NCI-H1105 (cell line): ENCODE data around the gene ERBB4.

Experiments
- DNase-seq: peaks from one replicate; lab custom pipeline; 2025; lab: John Stamatoyannopoulos, UW

ERBB4 gene

DNA sequence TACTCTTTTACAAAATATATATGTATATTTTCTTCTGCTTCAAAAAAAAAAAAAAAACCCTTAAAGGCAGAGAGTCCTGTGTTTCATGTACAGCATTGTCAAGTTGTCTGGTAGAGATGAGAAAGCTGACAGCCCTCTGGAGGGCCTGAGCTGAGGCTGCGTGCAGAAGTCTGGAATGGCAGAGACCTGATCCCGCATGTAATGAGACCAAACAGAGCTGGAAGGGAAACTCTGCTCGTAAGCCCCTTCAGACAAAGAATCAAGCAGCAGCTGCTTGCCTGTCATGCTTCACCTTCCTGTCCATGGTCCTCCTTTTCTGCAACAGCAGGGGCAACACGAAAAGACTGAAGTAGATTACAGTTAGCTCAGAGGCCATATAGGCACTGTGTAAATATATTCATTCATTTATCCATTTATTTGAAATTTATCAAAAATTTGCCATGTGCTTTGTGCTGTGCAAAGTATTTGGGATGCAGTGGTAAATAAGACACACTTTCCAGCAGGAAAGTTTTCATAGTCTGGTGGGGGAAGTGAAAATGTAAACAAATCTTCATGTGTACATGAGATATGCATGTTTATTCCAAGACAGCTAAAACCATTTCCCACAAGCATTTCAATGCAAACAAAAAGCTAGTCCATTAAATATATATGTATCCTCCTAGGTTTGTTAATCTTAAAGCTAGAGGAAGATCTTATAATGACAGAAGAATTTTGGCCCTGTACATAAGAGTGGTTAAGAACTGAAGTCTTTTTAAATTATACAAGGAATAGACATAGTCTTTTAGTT is 1069.5 kb downstream of the ERBB4 start:
- no peak for DNase-seq

DNA sequence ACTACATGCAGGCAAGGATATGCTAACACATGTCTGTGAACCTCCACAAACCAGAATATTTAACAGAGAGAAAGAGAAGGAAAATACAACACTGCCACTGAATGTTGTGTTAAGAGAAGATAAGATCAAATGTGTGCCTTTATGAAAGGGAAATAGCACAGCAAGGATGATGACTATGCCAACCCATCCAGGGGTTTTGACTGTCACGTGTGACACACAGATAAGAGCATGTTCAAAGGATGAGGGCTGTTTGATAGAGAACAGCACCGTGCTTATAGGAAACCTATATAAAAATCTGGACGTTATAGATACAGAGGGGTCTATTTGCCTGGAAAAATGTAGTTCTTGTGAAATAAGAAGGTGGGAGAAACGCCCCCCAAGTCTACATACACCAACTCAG is 1070.4 kb downstream of the ERBB4 start:
- DNase-seq: no peak

DNA sequence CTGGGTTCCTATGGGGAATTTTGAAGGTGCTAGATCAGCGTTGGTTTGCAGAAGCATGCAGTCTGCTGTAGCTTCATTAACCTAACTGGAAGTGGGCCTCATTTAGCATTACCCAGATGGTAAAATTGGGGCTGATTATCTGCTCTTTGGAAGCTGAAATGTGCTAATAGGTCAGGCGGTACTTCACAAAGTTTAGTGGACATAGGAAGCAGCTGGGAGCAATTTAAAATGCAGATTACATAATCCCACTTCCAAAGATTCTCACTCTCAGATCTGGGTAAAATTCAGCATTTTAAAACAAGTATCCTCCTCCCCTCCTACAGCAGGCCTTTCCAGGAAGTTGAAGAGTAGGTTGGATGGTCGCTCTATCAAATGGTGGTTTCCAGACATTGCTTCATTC is 1075.2 kb downstream of the ERBB4 start:
- DNase-seq: no peak

DNA sequence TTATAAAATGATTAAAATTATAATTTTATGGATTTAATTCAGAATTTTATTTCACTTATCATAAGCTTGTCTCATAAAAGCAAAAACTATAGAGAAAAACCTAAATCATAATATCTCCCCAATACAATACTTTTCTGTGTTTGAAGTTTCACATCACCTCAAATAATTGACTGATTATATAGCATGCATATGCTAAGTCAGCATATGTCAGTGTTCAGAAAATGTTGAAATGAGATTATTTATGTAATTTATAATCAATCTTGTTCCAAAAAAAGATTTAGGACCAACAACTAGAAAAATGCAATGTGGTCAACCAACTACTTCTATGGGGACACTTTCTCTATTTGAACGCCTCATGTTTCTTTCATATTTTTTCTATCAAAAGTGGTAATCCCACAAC is 1079.6 kb downstream of the ERBB4 start:
- no peak for DNase-seq

DNA sequence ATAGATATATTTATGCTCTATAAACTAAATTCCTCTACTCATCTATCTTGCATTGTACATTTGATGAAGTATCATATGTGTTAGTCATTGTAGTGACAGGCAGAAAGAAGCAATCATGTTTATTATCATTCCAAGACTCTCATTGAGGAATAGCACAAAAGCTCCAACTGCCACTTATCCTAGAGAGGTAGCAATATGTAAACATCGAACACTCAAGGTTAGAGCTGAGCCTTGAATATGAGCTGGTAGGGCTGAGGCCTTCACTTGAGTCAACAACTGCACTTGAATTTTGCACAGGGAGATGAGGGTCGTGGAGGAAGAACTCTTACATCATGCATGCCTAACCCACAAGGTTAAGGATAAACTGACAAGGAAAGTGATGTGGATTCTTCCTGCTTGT is 1081.3 kb downstream of the ERBB4 start:
- DNase-seq: no peak

DNA sequence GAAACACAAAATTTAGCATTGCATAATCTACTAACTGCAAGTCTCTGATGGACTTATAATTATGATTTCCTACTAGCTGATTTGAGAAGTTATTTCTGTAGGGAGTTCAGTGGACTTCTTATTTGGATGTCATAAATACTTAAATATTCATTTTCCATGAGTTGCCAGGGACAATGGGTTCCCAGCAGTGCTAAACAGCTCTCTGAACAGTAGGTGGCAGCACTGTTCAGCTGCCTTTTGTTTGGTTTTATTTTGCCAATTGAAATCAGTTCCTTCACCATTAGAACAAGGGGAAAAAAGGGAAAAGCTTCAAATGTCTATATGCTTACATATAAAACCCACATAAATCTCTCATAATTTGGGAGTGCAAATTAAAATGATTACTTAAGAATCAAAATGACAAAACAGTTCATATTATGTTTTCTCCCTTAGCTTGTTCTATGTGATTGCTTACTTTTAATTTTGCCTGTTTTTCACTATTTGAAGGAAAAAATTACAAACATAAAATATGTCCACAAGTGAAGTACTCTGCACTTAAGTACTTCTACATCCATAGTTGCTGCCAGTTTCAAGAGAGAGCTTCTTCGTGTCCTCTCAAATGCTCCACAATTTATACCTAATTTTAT is 1083.3 kb downstream of the ERBB4 start:
- peak; percentile 57 for DNase-seq

DNA sequence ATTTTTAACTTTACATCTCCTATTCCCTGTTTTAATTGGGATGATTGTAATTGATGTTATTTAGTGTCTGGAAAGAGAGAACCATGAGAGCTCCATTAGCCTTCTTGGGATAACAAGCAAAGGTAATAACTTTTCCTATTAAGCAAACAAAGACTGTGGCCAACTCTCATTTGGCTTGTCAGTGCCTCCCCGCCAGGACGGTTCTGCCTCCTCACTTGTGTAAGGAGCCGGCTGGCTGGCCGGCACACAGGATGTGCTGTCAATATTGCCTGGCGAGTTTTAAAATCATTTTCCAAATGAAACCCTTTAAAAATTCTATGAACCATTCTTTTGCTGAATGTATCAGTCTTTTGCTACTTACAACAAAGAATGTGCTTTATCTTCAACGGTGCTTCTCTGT is 1083.9 kb downstream of the ERBB4 start:
- DNase-seq: peak; percentile 67

DNA sequence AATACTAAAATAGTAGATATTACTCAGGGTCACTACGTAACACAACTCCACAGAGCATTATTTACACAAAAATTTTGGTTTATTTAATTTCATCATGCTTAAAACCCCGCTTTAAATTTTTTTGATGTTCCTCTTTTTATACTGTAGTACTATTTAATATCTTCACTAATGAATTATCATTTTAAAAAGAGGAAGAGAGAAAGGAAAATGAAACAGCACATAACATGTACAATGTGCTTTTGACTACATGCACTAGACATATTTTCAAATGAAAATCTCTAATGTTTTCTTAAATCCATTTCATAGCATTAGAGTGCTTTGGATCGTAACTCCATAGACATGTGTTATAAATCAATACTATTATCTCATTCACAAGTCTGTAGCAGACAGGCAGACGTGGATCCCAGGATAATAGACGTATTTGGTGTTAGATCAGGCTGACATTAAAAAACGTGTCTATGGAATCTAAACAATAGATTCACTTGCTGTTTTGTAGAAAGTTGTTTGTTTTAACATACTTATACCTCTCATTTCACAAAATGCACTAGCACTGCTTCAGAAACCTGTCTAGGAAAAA is 1085.2 kb downstream of the ERBB4 start:
- no peak for DNase-seq

DNA sequence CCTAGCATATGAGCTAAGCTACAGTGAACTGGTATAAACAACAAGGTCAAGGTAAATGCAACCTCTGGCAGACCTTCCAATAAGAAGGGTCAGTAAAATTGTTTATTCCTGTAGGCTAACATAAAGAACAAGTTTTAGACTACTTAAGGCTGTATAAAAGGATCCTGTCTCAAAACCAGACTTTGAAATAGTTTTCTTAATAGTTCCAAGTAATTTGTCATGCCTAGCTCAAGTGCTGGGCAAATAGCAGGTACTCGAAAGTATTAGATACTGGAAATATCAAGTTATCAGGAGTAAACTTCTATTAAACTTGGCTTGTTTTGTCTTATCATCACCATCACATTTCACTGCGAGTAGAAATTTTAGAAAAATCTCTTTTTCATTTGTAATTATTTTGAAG is 1087.0 kb downstream of the ERBB4 start:
- DNase-seq: no peak

DNA sequence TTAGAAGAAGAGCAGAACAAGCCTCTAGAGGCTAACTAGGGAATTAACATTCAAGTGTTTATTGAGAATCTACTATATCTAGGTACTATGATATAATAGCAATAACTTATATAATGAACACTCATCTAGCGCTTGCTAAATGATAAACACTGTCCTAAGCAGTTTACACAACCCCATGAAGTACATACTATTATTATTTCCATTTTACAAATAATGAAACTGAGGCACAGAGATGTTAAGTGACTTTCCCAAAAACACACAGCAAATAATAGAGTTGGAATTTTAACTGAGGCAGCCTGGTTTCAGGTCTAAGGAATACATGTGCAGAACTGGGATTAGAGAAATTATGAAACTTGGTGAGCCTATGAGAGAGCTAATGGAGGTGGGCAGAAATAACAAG is 1088.8 kb downstream of the ERBB4 start:
- no peak for DNase-seq

DNA sequence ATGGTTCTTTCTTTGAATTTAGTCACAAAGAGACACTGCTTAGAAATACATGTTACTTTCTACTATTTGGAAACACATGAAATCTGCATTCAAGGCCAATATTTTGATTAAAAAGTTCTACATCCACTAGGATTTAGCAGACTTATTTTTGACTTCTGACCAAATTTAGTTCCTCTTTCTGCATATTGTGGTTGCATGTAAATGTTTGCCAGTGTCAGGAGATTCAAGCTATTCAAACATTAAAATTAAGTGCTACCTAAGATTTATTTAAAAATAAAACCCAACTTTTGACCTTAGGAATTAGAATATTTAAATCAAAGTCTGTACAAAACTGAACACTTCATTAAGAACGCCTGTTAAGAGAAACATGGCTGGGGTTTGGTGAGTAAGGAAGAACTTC is 1091.1 kb downstream of the ERBB4 start:
- no peak for DNase-seq

DNA sequence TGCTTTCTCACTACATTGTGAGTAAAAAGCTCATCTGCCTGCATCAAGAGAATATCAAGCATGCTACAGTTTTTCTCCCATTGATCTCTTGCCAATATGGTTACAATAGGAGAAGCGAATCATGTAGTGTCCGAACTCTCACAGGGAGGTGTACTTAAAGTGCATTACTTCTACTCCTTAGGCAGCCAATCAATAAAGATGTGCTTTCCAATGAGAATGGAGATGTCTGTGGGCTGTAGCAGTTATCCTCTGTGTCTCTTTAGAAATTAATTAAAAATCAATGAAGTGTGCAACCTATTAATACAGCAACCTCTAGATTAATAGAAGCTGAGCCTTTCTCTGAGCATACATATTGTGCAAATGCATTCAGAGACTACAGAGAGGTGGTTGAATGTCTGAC is 1098.5 kb downstream of the ERBB4 start:
- DNase-seq: no peak

DNA sequence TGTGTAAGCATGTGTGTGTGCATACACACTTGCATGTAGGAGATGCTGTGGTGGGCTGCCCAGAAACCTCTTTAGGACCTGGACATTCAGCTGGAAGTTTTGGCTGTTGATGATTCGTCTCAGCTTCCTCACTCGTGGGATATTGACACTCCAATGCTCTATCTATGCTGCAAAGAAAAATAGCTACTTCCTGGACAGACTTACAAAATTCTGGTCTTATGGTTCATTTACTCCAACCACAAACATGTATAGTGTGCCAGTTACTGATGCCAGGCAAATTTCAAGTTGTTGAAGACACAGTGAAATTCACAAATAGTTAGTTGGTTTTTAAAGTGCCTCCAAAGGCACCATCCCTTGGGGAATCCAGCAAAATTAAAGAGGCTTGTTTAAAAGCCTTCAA is 1099.6 kb downstream of the ERBB4 start:
- DNase-seq: no peak

DNA sequence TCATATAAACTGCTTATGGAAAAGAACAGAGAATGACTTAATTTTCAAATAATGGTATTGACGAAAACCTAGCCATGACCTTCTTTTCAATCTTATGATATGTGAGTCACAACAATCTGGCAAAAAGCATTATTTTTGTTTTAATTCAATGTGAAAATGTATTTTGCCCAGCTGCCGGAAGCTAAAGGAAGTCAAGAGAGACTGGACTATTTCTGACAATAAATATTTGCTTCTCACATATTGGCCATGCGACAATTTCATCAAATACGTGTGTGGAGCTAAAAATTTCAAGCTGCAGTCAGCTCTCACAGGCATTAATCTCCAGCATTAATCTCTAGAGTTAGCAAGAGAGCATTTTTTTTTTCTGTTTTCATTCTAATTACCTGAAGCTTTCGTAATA is 1101.2 kb downstream of the ERBB4 start:
- no peak for DNase-seq

DNA sequence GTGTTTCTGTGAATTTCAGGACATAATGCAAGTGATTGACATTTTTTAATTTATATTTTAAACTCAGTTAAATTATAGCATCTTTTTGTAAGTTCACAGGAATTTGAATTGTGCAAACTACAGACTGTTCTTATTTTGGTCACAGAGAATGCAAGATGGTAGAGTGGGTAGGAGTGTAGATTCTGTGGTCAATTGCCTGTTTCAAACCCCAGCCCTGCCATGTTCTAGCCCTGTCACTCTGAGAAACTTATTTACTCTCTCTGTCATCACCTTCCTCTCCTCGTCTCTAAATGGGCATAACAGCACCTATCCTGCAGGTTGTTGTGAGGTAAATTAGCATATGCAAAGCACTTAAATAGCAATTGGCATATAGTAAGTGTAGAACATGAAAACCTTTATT is 1102.4 kb downstream of the ERBB4 start:
- DNase-seq: no peak

DNA sequence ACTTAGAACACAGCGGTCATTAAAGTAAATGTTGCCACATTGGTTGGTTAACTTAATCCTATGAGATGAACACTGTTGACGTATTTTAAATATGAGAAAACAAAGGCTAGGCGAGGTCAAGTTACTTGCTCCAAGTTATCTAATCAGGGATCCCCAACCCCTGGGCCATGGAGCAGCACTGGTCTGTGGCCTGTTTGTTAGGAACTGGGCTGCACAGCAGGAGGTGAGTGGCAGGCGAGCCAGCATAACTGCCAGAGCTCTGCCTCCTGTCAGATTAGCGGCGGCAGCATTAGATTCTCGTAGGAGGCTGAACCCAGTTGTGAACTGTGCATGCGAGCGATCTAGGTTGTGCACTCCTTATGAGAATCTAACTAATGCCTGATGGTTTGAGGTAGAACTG is 1103.3 kb downstream of the ERBB4 start:
- DNase-seq: no peak

DNA sequence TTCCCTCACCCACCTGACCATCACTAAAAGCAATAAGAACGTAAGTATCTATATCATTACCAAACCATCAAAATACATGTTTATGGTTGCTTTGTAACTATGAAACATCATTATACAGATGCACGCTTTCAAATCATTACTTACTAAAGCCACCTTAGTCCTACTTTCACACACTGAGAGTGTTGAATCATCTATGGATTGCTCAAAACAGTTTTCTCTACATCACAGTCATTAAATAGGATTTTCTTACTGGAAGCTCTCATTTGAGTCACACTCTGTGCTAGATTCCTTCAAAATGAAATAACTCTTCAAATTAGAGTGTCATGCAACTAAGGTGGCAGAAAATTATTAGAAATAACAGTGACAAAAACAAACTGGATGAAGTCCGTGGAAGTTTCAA is 1103.8 kb downstream of the ERBB4 start:
- no peak for DNase-seq

DNA sequence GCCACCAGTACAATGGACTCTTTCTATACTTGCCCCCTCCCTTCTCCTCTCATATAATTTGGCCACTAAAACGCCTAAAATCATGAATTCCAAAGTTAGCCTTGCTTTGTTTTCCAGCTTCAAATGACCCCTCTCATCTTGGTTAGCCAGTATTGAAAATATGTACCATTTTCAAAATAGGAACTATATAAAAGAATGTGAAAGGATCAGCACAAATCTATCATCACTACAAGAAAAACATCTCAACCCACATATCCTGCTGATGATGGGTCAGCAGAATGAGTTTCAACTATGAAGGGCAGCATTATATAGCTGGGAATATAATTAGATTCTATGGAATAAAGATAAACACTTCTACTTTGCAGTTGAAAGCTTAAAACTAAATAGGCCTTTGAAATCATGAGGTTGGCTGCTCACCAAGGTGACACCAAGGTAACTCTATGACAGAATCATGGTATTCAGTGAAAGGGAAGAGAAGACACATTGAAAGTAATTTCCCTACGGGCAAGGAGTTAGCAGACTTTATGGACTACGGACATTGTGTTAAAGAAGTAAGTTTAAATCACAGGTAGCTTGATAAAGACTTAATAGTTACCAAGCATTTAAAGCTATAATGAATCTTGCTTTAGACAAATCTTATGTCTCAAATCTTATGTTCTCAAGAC is 1109.2 kb downstream of the ERBB4 start:
- no peak for DNase-seq

DNA sequence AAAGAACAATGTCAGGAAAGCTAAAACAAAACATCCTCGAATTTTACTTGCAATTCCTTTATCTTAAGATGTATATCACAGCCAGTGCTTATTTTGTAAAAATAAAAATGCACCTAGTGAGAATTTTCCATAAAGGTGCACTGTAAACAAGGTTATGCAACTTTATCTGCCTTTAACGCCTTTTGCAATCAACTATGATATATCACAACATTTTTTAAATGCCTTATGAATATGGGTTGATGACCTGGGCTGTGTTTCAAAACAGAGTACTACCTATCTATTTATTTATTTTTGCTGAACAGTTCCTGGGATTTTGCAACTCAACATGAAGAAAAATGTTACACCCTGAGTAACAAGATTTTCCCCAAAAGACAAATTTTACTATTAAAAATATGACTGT is 1112.4 kb downstream of the ERBB4 start:
- no peak for DNase-seq

DNA sequence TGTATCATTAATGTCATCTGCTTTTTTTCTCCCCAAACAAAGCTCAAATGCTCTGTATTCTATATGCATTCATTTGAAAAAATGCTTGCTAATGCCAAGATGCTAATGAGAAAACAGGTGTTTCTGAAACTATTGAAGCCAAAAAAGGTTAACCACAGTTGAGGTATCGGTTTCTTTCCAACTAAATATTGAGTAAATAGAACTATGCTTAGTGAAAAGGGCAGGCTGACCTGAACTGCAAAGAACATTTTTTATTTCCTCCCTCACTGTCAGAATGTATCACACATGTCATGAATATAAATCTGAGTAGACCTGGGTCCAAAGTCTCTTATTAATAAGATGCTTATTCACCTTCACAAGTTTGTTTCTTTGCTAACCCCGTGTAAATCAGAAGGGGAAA is 1115.6 kb downstream of the ERBB4 start:
- no peak for DNase-seq

DNA sequence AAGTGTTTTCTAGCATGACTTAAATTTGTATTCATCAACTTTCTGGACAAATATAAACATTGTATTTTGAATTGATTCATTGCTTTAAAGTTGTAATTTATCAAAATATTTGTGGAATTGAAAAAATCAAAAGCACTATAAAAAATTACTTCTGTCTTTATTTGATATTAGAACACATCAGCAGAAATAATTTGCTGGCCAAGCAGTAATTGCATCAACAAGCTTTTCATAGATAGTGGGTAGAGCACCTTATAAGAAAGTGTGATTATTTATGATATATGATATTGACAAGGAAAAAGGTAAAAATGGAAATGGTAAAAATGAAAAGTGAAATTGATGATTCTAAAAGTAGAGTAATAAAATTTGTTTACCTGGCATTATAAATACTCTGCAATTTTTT is 1121.1 kb downstream of the ERBB4 start:
- DNase-seq: no peak

DNA sequence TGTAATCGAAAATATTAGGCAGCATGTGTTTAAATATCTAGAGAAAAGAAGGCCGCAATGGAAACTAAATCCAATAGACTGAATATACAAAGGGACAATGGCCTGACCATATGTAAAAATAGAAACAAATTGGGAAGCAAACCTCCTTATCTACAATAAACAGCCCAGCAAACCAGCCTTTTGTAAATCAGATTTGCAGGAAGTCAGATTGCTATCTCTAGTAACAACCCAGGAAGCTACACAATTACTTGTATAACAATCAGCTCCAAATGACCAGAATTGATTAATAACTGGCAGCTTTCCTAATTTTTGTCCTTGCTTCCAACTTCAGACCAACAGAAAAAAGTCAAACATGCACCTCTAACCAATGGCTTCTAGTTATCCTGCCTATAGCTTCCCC is 1122.2 kb downstream of the ERBB4 start:
- DNase-seq: no peak

DNA sequence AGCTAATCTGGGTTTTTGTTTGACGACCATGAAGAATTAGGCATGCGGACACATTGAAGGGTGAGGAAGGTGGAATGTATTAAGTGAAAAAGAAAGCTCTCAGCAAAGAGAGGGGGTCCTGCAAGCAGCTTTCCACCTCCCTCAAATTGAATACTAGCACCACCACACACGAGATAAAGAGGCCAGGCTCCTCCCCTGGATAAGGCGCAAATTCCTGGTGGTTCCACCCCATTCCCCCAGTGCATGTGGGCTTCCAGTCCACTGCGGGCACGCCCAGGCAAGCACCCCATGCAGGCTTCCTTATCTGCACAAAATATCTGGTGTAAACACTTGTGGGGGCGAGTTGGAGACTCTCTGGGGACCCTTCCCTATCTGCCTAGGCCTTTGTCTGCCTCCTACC is 1124.9 kb downstream of the ERBB4 start:
- no peak for DNase-seq
